Tibial nerve (tissue), 3 donors: Measurements from ENCODE around the gene MTA2.
"Not testable (repeated sequence)": the region's sequence is repeated elsewhere in the genome, so short reads cannot be mapped to it uniquely, and the experiment has no call there.

Experiments
- POLR2A ChIP-seq, 2 donors: fragments of 450-650 bp; IDR thresholded peaks; one replicate each; pipeline ENCODE4 v1.6.1; 2017; ENCODE audit warnings: antibody characterized with exemption in 2 of 2, mild to moderate bottlenecking in 2 of 2, moderate library complexity in 2 of 2
- TF ChIP-seq, protein P1 (sequence below), 5 experiments: fragments of 200-600 bp in 3 of 5; fragments of 450-650 bp in 2 of 5; sonication (generic) in 3 of 5; IDR thresholded peaks; one replicate each; pipeline ENCODE4 v1.5.1; 2016 to 2019; ENCODE audit warnings: antibody characterized with exemption in 5 of 5, mild to moderate bottlenecking in 3 of 5, moderate library complexity in 2 of 5

DNA sequence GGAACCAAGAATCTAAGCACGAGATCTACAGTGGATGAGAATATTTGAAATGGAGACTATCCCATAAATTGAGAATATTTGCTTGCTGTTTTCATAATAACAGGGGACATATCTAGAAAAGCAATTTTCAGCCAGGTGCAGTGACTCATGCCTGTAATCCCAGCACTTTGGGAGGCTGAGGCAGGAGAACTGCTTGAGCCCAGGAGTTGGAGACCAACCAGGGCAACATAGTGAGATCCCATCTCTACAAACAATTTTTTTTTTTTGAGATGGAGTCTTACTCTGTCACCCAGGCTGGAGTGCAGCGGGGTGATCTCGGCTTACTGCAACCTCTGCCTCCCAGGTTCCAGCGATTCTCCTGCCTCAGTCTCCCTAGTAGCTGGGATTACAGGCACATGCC, 19.9 kb downstream of the MTA2 start:
- TF ChIP-seq, protein P1, sequence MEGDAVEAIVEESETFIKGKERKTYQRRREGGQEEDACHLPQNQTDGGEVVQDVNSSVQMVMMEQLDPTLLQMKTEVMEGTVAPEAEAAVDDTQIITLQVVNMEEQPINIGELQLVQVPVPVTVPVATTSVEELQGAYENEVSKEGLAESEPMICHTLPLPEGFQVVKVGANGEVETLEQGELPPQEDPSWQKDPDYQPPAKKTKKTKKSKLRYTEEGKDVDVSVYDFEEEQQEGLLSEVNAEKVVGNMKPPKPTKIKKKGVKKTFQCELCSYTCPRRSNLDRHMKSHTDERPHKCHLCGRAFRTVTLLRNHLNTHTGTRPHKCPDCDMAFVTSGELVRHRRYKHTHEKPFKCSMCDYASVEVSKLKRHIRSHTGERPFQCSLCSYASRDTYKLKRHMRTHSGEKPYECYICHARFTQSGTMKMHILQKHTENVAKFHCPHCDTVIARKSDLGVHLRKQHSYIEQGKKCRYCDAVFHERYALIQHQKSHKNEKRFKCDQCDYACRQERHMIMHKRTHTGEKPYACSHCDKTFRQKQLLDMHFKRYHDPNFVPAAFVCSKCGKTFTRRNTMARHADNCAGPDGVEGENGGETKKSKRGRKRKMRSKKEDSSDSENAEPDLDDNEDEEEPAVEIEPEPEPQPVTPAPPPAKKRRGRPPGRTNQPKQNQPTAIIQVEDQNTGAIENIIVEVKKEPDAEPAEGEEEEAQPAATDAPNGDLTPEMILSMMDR (IDR thresholded peaks at IDR 0.05), result not testable (repeated sequence)
- not testable (repeated sequence) for TF ChIP-seq POLR2A (IDR thresholded peaks at IDR 0.05)
